BE2C (cell line): Measurements from ENCODE around the gene PPM1B.

Source experiments
- DNase-seq: peaks from one replicate; pipeline ENCODE4 v3.0.0-alpha.2; 2020
- H3K27me3 ChIP-seq: fragments of 250-450 bp; sonication (Bioruptor Pico); 2 replicates; pipeline ENCODE4 v1.5.1; 2020; ENCODE audit warnings: mild to moderate bottlenecking
- H3K36me3 ChIP-seq: fragments of 250-450 bp; sonication (Bioruptor Pico); 2 replicates; pipeline ENCODE4 v1.5.1; 2020; ENCODE audit warnings: mild to moderate bottlenecking
- H3K4me1 ChIP-seq: fragments of 250-450 bp; sonication (Bioruptor Pico); 2 replicates; pipeline ENCODE4 v1.5.1; 2020
- H3K4me3 ChIP-seq: 2 replicates; pipeline ENCODE4 v1.5.1; 2011; ENCODE audit warnings: low read depth, low read length
- H3K9me3 ChIP-seq: fragments of 250-450 bp; sonication (Bioruptor Pico); 2 replicates; pipeline ENCODE4 v1.5.1; 2020
- TF ChIP-seq, protein P1 (sequence below): IDR thresholded peaks from 2 replicates; pipeline ENCODE4 v1.5.1; 2012; ENCODE audit warnings: mild to moderate bottlenecking, low read depth, low read length

Gene PPM1B

DNA sequence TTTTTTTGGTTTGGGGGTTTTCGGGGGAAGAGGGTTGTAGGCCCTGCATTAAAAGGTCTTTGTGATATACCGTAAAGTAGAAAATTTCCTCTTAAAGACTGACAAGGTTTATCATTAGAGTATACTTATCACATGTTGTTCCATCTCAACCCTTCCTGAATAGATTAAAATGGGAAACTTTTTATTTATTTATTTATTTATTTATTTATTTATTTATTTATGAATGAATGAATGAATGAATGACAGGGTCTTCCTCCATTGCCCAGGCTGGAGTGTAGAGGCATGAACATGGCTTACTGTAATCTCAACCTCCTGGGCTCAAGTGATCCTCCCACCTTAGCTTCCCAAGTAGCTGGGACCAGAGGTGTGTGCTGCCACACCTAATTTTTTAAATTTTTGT is 58.1 kb downstream of the PPM1B start:
- Histone ChIP-seq H3K9me3 (no peaks in the 10 kb centered on the region), H3K4me3 (no peak overlapping the region), H3K27me3 (no peaks in the 10 kb centered on the region), H3K36me3 (no peaks in the 10 kb centered on the region), H3K4me1 (peaks cover 5% of the 10 kb centered on the region; the same call in 1 of the 2 replicates)
- TF ChIP-seq, protein P1, sequence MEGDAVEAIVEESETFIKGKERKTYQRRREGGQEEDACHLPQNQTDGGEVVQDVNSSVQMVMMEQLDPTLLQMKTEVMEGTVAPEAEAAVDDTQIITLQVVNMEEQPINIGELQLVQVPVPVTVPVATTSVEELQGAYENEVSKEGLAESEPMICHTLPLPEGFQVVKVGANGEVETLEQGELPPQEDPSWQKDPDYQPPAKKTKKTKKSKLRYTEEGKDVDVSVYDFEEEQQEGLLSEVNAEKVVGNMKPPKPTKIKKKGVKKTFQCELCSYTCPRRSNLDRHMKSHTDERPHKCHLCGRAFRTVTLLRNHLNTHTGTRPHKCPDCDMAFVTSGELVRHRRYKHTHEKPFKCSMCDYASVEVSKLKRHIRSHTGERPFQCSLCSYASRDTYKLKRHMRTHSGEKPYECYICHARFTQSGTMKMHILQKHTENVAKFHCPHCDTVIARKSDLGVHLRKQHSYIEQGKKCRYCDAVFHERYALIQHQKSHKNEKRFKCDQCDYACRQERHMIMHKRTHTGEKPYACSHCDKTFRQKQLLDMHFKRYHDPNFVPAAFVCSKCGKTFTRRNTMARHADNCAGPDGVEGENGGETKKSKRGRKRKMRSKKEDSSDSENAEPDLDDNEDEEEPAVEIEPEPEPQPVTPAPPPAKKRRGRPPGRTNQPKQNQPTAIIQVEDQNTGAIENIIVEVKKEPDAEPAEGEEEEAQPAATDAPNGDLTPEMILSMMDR = no peak
- DNase-seq = no peak

DNA sequence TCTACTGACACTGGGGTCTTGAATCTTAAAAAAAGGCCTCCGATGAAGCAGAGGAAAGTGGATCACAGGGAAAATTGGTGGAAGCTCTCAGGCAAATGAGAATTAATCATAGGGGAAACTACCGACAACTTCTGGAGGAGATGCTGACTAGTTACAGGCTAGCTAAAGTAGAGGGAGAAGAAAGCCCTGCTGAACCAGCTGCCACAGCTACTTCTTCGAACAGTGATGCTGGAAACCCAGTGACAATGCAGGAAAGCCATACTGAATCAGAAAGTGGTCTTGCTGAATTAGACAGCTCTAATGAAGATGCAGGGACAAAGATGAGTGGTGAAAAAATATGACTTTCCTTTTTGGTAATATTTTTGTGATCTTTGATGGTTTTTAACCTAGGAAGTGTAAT is 61.7 kb downstream of the PPM1B start:
- peaks cover 5% of the 10 kb centered on the region; the same call in 1 of the 2 replicates for H3K4me1 ChIP-seq
- no peak overlapping the region for H3K4me3 ChIP-seq
- TF ChIP-seq, protein P1 = no peak
- no peaks in the 10 kb centered on the region for H3K9me3 ChIP-seq
- DNase-seq = no peak
- H3K36me3 ChIP-seq = no peaks in the 10 kb centered on the region; the same call in 1 of the 2 replicates
- no peaks in the 10 kb centered on the region for H3K27me3 ChIP-seq

DNA sequence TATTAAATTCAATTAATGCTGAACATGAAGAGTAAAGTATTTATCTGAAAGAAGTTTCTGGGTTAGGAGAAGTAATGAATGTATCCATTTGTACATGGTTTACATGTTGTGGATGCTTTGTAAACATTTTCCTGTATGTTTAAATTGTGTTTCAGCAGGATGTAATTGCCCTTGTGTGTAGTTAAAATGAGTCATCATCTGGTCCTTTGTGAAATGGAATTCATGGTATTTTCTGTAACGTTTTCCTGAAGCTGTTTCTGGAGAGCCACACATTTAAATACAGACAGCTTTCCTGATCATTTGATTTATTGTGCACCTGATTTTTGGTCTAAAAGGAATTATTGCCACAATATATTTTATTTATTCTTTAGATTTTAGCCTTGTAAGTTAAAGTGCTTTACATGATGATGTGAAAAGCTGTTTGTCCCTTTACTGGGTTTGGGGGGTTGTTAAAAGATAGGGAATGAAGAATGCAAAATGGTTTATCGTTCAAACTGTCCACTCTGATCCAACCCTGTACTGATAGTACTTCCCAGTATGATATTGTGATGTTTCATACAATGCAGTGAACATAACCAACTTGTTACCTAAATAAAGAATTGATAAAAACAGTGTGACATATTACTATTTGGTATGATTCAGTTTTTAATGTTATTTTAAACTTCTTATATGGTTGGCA is 64.9 kb downstream of the PPM1B start:
- no peak for DNase-seq
- TF ChIP-seq, protein P1 = no peak

DNA sequence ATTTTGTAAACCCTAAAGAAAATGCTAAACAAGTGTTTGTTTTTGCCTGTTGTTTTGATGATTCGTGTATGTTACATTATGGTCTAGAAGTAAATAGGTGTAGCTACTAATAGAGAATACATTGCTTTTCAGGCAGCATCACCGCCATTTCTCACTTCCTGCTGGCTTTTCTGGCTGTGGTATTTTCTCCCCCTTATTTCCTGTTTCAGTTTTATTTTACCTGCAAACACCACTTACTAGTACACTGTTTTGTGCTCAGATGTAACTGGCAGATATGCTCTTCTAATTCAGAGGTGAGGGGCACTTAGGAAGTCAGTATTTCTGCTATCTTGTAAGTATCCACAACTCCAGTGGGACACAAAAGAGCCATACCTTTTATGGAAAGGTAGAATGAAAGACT is 68.5 kb downstream of the PPM1B start:
- Histone ChIP-seq H3K4me3 (no peak overlapping the region), H3K27me3 (no peaks in the 10 kb centered on the region), H3K36me3 (no peaks in the 10 kb centered on the region; the same call in 1 of the 2 replicates), H3K9me3 (no peaks in the 10 kb centered on the region), H3K4me1 (no peaks in the 10 kb centered on the region)
- TF ChIP-seq, protein P1 = no peak
- no peak for DNase-seq

More for the DNA sequence above, 64.9 kb downstream of the PPM1B start:
- no peaks in the 10 kb centered on the region for H3K9me3 ChIP-seq
- H3K27me3 ChIP-seq = no peaks in the 10 kb centered on the region
- no peaks in the 10 kb centered on the region; the same call in 1 of the 2 replicates for H3K36me3 ChIP-seq
- peaks cover 5% of the 10 kb centered on the region; the same call in 1 of the 2 replicates for H3K4me1 ChIP-seq
- no peak overlapping the region for H3K4me3 ChIP-seq

DNA sequence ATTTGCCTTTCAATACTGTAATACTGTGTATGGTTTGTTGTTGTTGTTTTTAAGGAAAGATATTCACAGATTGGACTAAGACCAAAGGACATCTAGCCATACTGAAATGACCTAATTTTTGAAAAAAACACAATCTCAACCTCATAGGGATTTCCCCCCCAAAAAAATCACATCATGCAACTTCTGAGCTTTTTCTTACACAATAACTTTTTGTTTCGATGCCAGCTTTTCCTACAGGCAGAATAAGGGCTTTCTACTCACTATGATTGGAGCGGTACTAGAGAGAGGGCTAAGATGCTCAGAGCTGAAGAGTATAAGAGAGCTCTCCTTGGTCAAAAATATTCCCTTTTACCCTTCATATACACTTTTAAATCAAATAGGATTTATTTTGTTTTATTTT is 74.2 kb downstream of the PPM1B start:
- no peaks in the 10 kb centered on the region for H3K9me3 ChIP-seq
- no peaks in the 10 kb centered on the region for H3K4me1 ChIP-seq
- H3K27me3 ChIP-seq = no peaks in the 10 kb centered on the region
- no peaks in the 10 kb centered on the region for H3K36me3 ChIP-seq
- DNase-seq = no peak
- TF ChIP-seq, protein P1 = no peak
- no peak overlapping the region for H3K4me3 ChIP-seq

DNA sequence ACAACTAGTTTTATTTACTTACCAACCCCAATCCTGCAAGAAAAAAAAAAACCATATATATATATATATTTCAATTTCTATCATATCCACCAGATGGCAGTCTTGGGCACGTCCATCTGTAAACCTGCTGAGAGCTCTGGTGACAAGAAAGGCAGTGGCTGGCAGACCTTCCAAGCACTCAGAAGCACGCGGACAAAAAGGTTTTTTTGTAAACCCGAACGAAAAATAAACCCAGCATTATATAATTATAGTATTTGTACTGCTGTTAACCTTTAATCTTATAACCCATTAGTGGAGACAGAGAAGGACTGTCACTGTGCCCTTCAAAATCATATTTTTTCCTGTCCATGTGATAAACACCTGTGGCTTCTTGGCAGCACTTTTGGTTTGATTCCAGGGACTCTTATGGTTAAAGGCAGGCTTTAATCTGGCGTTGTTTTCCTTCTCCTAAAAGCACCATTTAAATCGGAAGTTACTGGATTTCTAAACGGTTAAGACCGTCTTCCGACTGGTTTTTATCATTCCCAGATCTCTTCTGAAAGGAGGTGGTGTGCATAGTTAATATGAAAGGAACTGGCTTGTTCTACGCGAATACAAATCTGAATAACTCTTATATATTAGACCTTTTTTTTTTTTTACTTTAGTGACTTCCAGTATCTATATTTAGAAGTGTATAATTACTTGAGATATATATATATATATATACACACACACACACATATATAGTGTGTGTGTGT is 75.6 kb downstream of the PPM1B start:
- Histone ChIP-seq H3K36me3 (no peaks in the 10 kb centered on the region), H3K4me3 (peak overlapping the region; percentile 48), H3K9me3 (no peaks in the 10 kb centered on the region), H3K4me1 (no peaks in the 10 kb centered on the region), H3K27me3 (no peaks in the 10 kb centered on the region)
- TF ChIP-seq, protein P1 = peak; percentile 66
- peak; percentile 65 for DNase-seq
